Body of pancreas (tissue), 4 donors: ENCODE results near the gene SRRM4. TPM values are rescaled to one million over a fixed set of nuclear protein-coding genes. Genes with fewer than 3 reads are reported as not detected.
A peak's percentile ranks its signal among the peaks of the same experiment; 100 is the strongest.
"Not testable (repeated sequence)": the region's sequence is repeated elsewhere in the genome, so short reads cannot be mapped to it uniquely, and the experiment has no call there.

Experiments
- ATAC-seq: fragments of 150-250 bp; one replicate; pipeline ENCODE4 v1.9.1; 2016
- DNase-seq, 4 donors: peaks; one replicate each; pipeline ENCODE4 v3.0.0-alpha.2; 2019
- H3K27ac ChIP-seq, 4 donors: fragments of 200-600 bp; sonication (generic); 1 replicate in 3 of 4; 2 replicates in 1 of 4; pipeline versions ENCODE4 v1.5.1 to v1.6.1; 2016 to 2019; ENCODE audit warnings: mild to moderate bottlenecking in 1 of 4, mixed read lengths in 1 of 4, moderate library complexity in 1 of 4
- H3K27me3 ChIP-seq, 2 donors: fragments of 200-600 bp; sonication (generic); one replicate each; pipeline ENCODE4 v1.6.0; 2016; ENCODE audit warnings: mild to moderate bottlenecking in 1 of 2
- H3K36me3 ChIP-seq, 2 donors: fragments of 200-600 bp; sonication (generic); replicated peaks in 1 of 2; 2 replicates each; pipeline ENCODE4 v1.5.1; 2016; ENCODE audit warnings: low read depth in 2 of 2; ENCODE audit not compliant: insufficient read depth in 1 of 2
- H3K4me1 ChIP-seq: fragments of 200-600 bp; sonication (generic); one replicate; pipeline ENCODE4 v1.6.0; 2016
- H3K4me3 ChIP-seq, 2 donors: fragments of 200-600 bp; sonication (generic); 1 replicate in 1 of 2; 2 replicates in 1 of 2; pipeline ENCODE4 v1.5.1; 2016 to 2019
- H3K9me3 ChIP-seq, 3 donors: fragments of 200-600 bp; sonication (generic); 1 replicate in 2 of 3; 2 replicates in 1 of 3; pipeline ENCODE4 v1.5.1; 2016
- POLR2A ChIP-seq, 3 donors: fragments of 450-650 bp; IDR thresholded peaks; one replicate each; pipeline ENCODE4 v1.6.1; 2016; ENCODE audit warnings: antibody characterized with exemption in 3 of 3, mild to moderate bottlenecking in 2 of 3
- WGBS, 2 donors: methylation state at CpG; one replicate each; pipeline ENCODE4 v1.1.5; 2017; 5-methylcytosine and 5-hydroxymethylcytosine counted together
- intact Hi-C: fragments of 100-400 bp; cut with DNase I; formaldehyde crosslinking; loops from one replicate; pipeline ENCODE4 v1.15.1; 2023
- total RNA-seq, 2 donors: library from RNA; depleted of rRNA; stranded (reverse); fragments of >200 nt; gene quantifications; one replicate each; pipeline ENCODE4 v1.1.0, GENCODE V29; 2016
- TF ChIP-seq, protein P1 (sequence below), 7 experiments: fragments of 450-650 bp in 4 of 7; fragments of 200-600 bp in 3 of 7; sonication (generic) in 3 of 7; IDR thresholded peaks; one replicate each; pipeline ENCODE4 v1.5.1; 2016 to 2019; ENCODE audit warnings: antibody characterized with exemption in 7 of 7

Gene SRRM4
- total RNA-seq, 2 donors from 2014 or later: not detected

DNA sequence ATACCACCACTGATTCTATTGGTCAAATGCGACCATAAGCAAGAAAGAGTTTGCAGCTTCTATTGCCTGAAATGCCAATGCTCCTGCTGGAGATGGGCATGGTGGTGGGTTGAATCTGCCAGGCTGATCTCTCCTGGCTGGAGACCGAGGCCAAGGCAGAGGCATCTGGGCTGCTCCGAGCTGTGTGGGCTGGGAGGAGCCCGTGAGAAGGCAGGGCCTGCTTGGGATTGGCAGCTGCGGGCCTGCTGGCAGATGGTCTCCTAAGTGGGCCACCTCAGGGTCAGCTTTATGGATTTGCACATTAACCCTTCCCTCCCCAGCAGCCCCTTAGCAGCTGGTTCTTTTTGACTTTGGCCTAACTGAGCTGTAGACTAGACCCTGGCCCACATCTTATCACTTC lies 25.4 kb downstream of the SRRM4 start:
- ATAC-seq: no peak
- no peaks in the 10 kb centered on the region for H3K27me3 ChIP-seq
- intact Hi-C loops: no loop called here
- 55 to 100% methylated on average over 1 to 5 of the region's 5 CpGs for WGBS, 2 donors
- no peaks in the 10 kb centered on the region for H3K9me3 ChIP-seq
- DNase-seq: no peak
- H3K4me1 ChIP-seq: peaks cover 7% of the 10 kb centered on the region
- no peak overlapping the region for H3K4me3 ChIP-seq
- no peak for TF ChIP-seq POLR2A (IDR thresholded peaks at IDR 0.05)
- TF ChIP-seq, protein P1, sequence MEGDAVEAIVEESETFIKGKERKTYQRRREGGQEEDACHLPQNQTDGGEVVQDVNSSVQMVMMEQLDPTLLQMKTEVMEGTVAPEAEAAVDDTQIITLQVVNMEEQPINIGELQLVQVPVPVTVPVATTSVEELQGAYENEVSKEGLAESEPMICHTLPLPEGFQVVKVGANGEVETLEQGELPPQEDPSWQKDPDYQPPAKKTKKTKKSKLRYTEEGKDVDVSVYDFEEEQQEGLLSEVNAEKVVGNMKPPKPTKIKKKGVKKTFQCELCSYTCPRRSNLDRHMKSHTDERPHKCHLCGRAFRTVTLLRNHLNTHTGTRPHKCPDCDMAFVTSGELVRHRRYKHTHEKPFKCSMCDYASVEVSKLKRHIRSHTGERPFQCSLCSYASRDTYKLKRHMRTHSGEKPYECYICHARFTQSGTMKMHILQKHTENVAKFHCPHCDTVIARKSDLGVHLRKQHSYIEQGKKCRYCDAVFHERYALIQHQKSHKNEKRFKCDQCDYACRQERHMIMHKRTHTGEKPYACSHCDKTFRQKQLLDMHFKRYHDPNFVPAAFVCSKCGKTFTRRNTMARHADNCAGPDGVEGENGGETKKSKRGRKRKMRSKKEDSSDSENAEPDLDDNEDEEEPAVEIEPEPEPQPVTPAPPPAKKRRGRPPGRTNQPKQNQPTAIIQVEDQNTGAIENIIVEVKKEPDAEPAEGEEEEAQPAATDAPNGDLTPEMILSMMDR (IDR thresholded peaks at IDR 0.05): no peak
- no peak overlapping the region for H3K27ac ChIP-seq
- H3K36me3 ChIP-seq: no peaks in the 10 kb centered on the region

DNA sequence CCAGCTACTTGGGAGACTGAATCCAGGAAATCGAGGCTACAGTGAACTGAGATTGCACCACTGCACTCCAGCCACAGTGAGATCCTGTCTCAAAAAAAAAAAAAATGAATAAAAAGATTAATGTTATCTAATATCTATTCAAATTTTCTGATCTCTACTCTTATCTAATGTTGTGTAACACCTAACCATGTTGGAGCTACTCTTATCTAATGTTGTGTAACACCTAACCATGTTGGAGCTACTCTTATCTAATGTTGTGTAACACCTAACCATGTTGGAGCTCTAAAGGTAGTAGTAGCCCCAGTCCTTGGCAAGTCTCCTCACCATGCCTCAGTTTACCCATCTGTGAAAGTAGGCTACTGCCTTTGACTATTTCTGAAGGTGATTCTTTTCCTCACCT lies 26.9 kb downstream of the SRRM4 start:
- intact Hi-C loops, H3K4me1 ChIP-seq, H3K4me3 ChIP-seq, H3K9me3 ChIP-seq, H3K27me3 ChIP-seq, H3K27ac ChIP-seq, H3K36me3 ChIP-seq, DNase-seq: not testable (repeated sequence)
- peak; percentile 53 for ATAC-seq
- WGBS, 2 donors: 44 to 75% methylated on average over 1 of the region's 1 CpG

DNA sequence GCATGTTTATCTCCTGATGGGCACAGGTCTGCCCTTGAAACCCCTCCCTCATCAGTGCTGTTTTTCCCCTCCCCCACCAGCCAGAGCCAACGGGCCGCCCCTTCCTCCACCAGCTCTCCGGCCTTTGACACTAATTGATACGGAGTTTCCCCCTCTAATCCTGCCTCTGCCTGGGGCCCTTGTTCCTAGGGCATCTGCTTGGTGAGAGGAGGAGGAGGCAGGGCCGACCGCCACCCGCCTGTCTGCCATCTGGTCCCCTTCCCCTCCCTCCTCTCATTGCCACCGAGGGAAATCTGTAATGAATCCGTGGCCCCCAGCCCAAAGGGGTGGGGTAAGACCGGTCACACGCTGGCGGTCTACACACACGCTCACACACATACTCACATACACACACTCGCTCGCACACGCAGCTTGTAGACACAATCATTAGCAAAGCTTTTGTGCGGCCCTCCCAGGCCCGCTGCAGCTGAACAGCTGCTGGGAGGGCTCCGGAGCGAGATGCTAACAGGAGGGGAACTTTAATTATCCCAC lies 27.4 kb downstream of the SRRM4 start:
- ATAC-seq (no peak), DNase-seq (no peak)
- Histone ChIP-seq H3K9me3 (no peaks in the 10 kb centered on the region), H3K4me1 (peaks cover 7% of the 10 kb centered on the region), H3K36me3 (no peaks in the 10 kb centered on the region), H3K27me3 (no peaks in the 10 kb centered on the region), H3K4me3 (no peak overlapping the region), H3K27ac (no peak overlapping the region)
- TF ChIP-seq, protein P1 (IDR thresholded peaks at IDR 0.05): no peak
- TF ChIP-seq POLR2A (IDR thresholded peaks at IDR 0.05): no peak
- intact Hi-C loops: no loop called here
- WGBS, 2 donors: 5 to 7% methylated on average over 14 to 20 of the region's 20 CpGs

DNA sequence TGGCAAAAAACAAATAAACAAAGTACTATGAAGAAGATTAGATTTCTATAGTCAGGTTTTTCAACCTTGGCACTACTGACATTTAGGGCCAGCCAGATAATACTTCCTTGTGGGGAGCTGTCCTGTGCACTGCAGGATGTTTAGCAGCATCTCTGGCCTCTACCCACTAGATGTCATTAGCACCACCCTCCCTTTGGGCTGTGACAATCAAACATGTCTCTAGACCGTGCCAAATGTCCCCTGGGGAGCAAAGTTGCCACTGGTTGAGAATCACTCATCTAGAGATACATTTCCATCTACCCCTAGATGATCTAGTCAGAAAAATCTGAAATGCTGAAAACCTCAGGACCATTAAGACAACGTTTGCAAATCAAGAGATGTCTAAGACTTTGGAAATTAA lies 29.9 kb downstream of the SRRM4 start:
- H3K9me3 ChIP-seq: no peaks in the 10 kb centered on the region
- no peak for TF ChIP-seq POLR2A (IDR thresholded peaks at IDR 0.05)
- TF ChIP-seq, protein P1 (IDR thresholded peaks at IDR 0.05): no peak
- no peak for ATAC-seq
- no peaks in the 10 kb centered on the region for H3K36me3 ChIP-seq
- H3K27me3 ChIP-seq: no peaks in the 10 kb centered on the region
- H3K4me1 ChIP-seq: peaks cover 7% of the 10 kb centered on the region
- 0 to 4% methylated on average over 2 of the region's 2 CpGs for WGBS, 2 donors
- no peak for DNase-seq
- no peak overlapping the region for H3K27ac ChIP-seq
- intact Hi-C loops: no loop called here
- H3K4me3 ChIP-seq: no peak overlapping the region

DNA sequence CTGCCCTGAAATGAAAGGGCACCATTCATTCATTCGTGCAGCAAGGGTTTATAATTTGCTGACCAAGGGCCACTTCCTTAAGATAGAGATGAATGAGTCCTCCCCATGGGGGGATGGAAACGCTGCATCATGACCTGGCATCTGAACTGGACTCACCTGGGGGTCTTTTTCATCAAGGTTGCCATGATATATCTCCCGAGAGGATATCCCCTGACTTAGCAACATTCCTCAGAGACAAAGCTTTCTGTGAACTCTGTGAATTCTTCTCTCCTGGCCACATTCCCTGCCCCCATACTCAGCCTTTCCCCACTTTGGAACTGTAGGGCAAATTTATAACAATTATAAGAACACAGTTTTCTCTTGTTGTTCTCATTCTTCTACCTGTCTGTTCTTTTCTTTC lies 30.8 kb downstream of the SRRM4 start:
- no peaks in the 10 kb centered on the region for H3K36me3 ChIP-seq
- intact Hi-C loops: no loop called here
- no peaks in the 10 kb centered on the region for H3K9me3 ChIP-seq
- no peak overlapping the region for H3K27ac ChIP-seq
- no peak overlapping the region for H3K4me3 ChIP-seq
- DNase-seq: no peak
- 30 to 32% methylated on average over 3 of the region's 3 CpGs for WGBS, 2 donors
- peaks cover 7% of the 10 kb centered on the region for H3K4me1 ChIP-seq
- no peaks in the 10 kb centered on the region for H3K27me3 ChIP-seq
- TF ChIP-seq, protein P1 (IDR thresholded peaks at IDR 0.05): no peak
- no peak for TF ChIP-seq POLR2A (IDR thresholded peaks at IDR 0.05)
- ATAC-seq: no peak
